GM21528 (cell line): Measurements from ENCODE around the gene SAMD14.

Source experiments
- ATAC-seq: cut with Tn5 transposase; IDR thresholded peaks from one replicate; pipeline ENCODE4 v1.9.1; 2021; ENCODE audit warnings: mild to moderate bottlenecking, moderate library complexity; ENCODE audit not compliant: unreplicated experiment, low FRiP score

The SAMD14 gene

DNA sequence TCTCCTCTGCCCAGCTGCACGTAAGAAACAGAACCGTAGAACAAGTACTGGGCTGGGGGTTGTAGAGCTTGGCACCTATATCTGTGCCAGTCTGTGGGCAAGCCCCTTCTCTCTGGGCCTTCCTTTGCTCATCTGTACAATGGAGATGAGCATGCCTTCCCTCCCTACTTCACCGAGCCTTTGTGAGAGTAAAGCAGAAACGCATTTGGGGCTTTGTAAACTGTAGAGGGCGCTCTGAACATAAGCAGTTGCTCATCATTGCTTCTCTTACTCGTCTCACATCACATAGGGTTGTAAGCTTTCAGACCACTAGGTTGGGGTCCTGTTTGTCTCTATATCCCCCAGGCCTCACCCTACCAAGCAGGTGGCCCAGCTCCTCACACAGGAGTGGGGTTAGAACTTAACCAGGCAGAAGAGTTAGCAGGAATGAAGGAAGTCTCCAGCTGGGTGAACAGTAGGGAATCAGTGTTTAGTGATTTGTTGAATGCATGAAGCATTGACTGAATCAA is 15.1 kb downstream of the SAMD14 start:
- ATAC-seq: no peak

DNA sequence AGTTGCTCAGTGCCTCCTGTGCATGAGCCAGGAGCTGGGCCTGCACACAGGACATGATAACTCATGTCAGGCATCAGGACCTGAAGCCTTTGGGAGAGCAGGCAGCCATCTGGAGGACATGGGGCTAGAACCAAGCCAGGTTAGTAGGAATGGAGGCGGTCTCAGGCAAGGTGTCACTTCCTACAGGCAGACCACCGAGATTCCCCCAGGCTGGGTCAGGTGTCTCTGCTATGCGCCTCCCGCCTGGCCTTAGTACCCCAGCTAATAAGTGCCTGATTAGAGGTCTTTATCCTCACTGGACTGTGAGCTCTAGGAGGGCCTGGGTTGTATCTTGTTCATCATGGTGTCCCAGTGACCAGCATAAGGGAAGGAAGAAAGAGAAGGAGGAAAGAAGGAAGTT is 15.6 kb downstream of the SAMD14 start:
- no peak for ATAC-seq

- no peak for ATAC-seq
Observed at GRCh38 chr17:50113624-50114320, 16.2 kb downstream of the SAMD14 start.

DNA sequence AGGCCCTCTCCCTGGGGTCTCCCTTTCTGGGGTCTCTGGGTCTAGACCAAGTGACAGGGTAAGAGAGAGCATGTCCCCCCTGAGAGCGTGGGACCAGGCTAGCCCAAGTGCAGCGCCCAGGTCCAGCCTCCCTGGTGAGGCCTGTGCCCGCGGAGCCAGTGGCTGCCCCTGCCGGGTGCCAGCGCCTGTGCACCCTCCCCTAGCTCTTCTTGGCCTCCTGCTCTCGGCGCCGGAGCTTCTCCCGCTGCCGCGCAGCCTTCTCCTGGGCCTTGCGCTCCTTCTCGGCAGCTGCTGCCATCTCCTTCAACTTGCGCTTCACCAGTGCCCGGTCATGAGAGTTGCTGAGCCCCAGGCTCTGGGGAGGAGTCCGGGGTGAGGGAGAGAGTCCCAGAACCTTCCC is 17.3 kb downstream of the SAMD14 start:
- ATAC-seq: no peak

- ATAC-seq: no peak
Observed at GRCh38 chr17:50111673-50112655, 18.0 kb downstream of the SAMD14 start.

DNA sequence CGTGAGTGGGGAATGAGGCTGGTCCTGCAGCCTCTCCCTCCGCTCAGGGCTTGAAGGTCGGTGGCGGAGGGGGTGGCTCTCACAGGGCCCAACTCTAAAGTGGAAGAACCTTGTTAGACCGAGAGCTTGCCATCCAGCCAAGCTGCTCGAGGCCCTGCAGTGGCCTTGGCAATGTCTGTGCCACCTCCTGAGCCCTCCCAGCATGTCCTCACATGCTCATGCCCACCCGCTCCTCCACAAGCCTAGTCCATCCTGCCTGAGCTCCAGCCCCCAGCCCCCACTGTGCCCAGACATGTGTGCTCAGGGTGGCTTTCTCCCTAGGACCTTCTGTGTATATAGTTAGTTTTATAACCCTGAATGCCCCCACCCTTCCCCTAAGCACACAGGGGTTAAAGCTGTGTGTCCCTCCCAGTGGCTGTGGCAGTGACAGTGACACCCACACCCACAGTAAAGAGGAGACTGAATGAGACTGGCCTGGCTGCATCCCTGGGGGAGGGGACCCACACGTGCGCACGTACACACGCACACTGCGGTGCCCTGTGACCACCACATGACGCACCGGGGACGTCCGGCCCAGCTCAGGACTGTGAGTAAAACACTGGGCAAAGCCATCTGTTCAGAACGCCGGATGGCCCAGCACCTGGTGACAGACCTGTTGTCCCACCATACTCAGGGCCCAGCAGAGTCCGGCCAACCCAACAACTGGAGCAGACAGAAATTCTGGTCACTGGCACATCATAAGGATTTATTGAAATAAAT is 19.2 kb downstream of the SAMD14 start:
- ATAC-seq: no peak

- ATAC-seq: no peak
Observed at GRCh38 chr17:50109785-50110184, 20.2 kb downstream of the SAMD14 start.

DNA sequence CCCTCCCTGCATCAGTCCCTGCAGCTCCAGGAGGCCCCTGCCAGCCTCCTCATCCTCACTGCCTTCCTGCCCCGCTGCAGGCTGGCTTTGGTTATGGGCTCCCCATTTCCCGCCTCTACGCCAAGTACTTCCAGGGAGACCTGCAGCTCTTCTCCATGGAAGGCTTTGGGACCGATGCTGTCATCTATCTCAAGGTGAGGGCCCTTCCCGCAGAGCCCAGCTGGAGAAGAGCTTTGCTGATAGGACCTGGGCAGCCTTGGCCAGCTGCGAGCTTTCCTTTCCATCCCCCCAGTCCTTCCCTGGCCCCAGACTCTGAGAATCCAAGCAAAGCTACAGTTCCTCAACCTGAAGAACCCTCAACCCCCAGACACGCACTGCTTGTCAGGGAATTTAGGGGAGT is 20.8 kb downstream of the SAMD14 start:
- ATAC-seq: no peak

DNA sequence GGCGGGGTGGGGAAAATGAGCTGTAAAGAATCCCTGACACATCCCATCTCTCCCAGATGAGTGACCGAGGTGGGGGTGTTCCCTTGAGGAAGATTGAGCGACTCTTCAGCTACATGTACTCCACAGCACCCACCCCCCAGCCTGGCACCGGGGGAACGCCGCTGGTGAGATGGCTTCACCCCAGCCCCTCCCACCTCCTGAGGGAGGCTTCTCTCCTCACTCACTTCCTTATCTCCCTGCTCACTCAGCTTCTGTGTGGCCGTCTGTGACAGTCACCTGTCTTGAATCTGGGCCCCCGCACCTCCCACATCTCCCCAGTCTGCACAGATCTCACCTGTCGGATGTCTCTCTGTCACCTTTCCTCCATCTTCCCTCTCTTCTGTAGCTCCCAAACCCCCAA is 21.4 kb downstream of the SAMD14 start:
- no peak for ATAC-seq

DNA sequence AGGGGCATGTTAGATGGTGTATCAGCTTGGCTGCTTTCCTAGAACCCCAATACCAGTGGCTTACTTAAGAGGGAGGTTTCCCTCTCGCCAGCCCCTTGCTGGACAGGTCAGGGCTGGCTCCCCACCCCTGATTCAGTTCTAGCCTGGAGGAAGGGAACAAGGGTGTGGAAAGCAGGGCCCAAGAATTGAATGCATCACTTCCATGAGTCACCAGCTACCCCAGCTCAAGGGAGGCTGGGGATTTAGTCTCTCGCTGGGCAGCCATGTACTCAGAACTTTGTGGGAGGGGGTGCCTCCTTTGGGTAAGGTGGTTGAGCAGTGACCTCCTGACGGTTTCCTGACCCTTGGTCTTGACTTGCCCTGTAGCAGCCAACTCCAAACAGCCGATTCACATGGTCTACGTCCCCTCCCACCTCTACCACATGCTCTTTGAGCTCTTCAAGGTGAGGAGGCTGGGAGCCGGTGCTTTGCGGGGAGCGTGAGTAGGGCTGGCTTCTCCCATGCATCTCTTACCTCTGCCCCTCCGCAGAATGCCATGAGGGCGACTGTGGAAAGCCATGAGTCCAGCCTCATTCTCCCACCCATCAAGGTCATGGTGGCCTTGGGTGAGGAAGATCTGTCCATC is 22.1 kb downstream of the SAMD14 start:
- ATAC-seq: no peak

DNA sequence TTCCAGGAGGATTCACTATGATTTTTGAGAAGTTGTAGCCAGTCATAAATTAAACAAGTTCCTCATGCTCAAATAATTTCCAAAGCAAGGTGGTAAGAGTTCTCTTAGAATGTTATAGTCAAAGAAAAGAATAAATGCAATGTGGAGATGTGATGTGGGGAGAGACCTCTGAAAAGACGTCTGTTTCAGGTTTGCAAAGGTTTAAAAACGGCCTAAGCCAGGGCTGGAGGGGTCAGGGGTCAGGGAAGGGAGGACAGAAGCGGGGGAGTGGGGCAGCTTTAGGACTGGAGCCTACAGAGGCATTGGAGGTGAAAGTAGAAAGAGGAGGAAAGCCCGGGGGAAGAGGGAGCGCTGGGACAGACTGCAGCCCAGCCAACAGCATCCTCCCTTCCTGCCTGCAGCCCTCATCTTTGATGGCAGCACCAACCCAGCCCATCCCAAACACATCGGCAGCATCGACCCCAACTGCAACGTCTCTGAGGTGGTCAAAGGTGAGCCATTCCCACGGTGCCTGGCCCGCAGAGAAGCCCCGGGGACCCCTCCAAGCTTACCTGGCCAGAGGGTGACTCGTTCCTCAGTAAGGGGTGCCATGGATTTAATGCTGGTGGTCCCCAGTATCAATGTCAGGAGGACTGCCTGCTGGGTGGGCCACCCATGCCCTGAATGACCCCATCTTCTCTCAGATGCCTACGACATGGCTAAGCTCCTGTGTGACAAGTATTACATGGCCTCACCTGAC is 23.4 kb downstream of the SAMD14 start:
- no peak for ATAC-seq

- no peak for ATAC-seq
Observed at GRCh38 chr17:50105811-50106210, 24.1 kb downstream of the SAMD14 start.

GRCh38 chr17:50103941-50104340 is 26.0 kb downstream of the SAMD14 start:
- no peak for ATAC-seq

DNA sequence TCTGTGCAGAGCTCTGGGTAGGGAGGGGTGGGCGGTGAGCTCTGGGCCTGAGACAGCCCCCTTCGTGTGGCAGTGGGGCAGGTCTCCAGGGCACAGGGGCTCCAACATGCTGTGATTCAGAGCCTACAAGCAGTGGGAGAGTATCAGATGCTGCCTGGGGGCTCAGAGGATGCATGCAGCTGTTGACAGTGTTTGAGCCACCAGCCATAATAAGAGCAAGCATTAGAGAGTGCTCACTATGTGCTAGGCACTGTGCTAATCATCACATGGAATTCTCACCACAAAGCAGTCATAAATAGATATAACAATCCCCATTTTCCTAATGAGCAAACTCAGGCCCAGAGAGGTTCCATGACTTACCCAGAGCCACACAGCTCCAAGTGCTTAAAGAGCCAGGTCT is 26.7 kb downstream of the SAMD14 start:
- ATAC-seq: no peak

DNA sequence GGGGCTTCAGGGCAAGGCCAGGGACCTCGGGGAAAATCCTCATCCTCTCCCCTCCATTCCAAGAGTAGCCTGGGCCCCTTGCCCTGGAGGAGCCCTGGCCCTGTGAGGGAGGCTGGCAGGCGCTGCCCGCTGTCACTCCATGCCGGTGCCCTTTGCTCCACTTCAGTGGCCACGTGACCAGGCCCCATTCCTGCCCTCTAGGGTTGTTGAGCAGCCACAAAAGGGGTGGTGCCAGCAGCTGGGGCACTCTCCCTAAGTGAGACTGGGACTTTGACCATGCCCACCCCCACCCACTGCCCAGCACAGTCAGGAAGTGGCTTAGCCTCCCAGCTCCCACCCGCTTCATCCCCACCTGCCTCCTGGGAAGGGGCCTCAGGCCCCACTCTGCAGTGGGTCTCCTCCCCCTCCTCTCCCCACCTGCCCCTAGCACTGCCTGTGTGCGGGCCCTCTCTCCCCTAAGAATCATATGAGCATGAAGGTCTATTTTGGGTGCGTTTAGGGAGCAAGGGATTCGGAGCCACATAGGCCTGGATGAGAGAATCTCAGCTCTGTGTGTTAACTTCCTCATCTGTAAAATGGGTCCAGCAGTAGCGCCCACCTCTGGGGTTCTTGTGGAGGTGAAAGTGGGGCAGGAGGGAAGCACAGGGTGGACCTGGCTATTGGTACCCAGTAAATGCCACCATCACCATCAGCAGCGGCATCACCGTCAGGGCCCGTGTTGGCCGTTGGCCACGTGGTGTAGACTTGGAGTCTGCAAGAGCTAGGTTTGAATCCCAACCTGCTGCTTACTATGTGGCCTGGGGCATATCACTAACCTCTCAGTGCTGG is 27.6 kb downstream of the SAMD14 start:
- no peak for ATAC-seq

DNA sequence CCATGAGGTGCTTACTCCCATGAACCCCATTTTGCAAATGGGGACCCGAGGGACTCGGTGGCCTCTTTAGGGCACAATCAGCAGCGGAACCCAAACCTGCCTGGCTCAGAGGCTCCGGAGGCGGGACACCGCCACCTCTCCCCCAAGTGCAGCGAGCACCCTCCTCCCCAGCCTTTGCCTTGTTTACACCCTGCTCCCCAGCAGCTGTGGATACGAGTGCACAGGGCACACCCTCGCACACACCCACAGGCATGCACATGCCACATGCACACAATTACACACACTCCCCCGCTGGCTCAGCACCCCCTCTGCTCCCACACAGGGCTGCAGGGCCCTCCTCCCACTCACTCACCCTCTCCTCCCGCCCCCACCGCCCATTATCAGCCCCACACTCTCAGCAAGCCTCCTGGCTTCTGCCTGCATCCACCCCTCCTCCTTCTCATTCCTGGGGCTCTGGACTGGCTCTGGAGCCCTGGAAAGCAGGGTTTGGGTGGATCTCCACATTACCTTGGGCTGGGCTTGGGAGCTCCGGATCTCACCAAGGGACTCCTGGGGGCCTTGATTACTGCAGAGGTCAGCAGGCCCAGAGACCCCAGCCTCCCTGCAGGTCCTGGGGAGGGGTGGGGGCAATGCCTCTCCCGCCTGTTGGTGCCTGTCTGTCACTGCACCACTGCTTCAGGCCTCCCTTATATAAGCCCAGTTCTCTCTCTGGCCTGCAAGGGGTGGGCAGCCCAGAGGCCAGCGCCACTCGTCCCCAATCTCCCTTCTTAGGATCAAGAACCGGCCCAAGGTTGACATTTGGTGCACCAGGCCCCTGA is 28.4 kb downstream of the SAMD14 start:
- ATAC-seq: no peak

GRCh38 chr17:50100921-50101345 is 29.0 kb downstream of the SAMD14 start:
- no peak for ATAC-seq

GRCh38 chr17:50100480-50100883 is 29.5 kb downstream of the SAMD14 start:
- no peak for ATAC-seq
